Stimulated activated CD4-positive, alpha-beta T cell treated with anti-CD3 and anti-CD28 coated beads, Interleukin-2, amount 100 ng/mL, for 24 hours (primary cell): ENCODE results near the gene MORN1.

Experiments used
- DNase-seq, 2 donors: peaks; one replicate each; pipeline ENCODE4 v3.0.0-alpha.2; 2020

MORN1 gene

GRCh38 chr1:2302292-2302925 is 88.9 kb downstream of the MORN1 start:
- no peak for DNase-seq

DNA sequence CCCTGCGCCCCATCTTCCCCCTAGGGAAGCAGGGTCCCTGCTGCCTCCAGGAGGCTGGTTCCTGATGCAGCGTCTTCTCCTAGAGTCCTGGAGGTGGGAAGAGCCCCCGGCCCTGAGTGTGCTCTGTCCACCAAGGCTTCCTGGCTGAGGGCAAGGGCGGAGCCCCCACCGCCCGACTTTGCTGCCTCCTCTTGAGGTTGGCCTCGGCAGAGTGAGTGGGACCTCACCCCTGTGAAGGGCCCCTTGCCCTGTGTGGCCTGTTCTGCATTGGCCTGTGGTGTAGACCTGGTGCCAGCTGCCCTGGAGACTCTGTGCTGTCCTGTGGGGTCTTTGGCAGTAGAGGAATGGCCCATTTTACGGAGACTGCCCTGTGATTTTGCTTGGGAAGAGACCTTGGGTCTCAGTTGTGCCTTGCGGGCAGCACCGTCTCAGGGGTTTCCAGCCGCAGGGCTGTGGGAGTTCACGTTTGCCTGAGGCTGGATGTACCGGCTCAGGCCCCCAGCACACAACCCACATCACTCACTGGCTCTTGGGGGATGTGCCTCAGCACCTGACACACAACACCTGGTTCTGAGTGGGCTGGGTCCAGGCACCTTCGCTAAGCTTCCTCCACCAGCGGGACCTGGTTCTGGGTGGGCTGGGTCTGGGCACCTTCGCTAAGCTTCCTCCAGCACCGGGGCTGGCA is 89.6 kb downstream of the MORN1 start:
- DNase-seq: no peak

- peak; percentile 82 to 86 for DNase-seq
These were observed 90.3 kb downstream of the MORN1 start for GRCh38 chr1:2300851-2301606.

DNA sequence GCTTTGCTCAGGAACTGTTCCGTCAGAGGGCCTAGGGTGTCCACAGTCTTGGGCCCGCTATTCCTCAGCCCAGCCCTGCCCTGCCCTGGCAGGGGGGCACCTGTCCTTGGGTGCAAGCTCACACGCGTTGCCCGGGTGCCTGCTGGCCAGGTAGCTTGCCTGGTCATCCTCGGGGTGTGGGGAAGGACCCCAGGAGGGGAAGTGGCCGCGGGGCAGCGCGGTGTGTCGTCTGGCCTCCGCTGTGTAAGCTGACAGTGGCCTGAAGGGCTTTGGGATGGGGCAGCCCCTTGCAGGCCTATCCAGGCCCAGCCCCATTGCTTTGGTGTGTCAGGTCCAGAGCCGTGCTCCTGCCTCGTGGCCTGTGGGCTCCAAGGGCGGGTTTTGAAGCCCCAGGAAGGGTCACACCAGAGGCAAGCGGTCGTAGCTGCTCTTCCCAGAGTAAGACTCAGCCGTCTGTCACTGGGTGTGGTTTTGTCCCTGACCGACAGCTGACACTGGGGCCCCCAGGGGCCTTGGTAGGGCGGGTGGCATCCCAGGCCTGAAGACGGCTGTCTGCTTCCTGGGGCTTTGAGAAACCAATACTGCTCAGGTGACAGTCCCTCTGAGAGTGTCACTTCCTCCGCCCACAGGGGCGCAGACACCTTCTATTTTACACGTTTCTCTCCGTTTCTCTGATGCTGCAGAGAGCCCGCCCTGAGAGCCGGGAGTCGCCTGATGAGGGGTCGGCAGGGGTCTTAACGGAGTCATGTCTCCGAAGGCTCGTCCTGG is 91.2 kb downstream of the MORN1 start:
- peak; percentile 79 to 83 for DNase-seq

DNA sequence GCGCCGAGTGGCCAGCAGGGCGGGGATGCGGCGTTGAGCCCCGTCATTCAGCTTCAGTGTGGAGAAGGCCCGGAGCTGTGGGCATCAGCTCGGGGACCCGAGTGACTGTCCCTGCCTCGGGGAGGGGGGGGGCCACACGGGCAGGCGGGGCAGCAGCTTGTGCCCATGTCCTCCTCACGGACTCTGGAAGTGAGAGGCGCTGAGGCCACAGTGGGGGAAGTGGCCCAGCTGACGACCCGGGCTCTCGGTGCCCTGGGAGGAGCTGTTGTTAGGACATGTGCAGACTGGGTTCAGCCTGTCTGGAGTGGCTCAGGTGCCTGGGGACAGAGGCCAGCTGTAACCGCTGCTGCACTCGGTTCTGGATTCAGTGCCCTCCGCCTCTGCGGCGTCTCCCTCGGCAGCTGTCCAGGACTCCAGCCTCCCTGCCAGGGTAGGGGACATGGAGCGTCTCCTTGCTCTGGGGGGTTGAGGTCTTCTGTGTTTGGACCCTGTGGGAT is 92.2 kb downstream of the MORN1 start:
- no peak for DNase-seq

DNA sequence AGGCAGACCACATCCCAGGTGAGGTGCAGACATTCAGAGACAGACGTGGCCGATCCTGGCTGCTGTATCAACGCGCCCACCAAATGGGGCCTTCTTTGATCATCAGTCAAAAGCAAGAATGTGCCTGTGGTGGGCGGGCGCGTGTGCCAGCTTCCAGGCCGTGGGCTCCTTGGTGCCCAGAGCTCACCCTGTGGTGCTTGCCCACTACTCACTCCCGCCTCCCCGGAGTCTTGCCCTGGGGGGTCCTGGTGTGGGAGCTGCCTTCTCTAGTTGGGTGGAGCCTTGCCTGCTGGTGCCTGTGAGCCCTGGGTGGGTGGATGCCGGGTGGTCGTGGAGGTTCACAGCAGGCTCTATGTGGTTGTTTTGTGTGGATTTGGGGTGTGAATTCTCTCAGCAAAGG is 92.7 kb downstream of the MORN1 start:
- no peak for DNase-seq

- DNase-seq: no peak
These were observed 93.9 kb downstream of the MORN1 start for GRCh38 chr1:2297246-2298011.

- no peak for DNase-seq
These were observed 94.7 kb downstream of the MORN1 start for GRCh38 chr1:2296614-2297013.

DNA sequence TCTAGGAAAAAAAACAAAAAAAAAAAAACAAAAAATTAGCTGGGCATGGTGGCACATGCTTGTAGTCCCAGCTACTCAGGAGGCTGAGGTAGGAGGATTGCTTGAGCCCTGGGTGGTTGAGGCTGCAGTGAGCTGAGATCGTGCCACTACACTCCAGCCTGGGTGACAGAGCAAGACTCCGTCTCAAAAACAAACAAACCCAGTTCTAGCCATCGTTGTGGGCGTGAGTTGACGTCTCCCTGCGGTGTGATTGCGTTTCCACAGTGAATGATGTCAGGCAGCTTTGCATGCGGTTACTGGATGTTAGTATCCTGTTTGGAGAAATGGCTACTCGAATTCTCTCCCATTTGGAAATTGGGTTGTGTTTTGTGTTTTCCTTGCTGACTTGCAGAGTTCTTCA is 95.1 kb downstream of the MORN1 start:
- peak in 1 of 2 donors; percentile 31 for DNase-seq

GRCh38 chr1:2295526-2295925 is 95.8 kb downstream of the MORN1 start:
- DNase-seq: no peak

DNA sequence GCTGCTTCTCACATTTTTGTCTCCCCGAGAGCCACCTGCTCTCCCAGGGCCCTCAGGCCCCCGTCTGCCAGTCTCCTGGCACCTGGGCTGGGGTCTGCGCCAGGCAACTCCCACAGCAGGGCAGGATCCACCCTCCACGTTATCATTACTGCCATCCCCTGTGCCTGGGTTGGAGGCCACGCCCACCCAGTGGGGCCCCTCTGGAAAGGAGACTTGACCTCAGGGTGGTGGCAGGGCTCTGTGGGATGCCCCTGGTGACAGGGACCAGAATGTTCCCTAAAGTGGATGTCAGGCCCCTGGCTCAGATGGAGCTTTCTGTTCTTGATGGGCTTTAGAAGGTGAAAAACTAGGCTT is 96.7 kb downstream of the MORN1 start:
- no peak for DNase-seq

DNA sequence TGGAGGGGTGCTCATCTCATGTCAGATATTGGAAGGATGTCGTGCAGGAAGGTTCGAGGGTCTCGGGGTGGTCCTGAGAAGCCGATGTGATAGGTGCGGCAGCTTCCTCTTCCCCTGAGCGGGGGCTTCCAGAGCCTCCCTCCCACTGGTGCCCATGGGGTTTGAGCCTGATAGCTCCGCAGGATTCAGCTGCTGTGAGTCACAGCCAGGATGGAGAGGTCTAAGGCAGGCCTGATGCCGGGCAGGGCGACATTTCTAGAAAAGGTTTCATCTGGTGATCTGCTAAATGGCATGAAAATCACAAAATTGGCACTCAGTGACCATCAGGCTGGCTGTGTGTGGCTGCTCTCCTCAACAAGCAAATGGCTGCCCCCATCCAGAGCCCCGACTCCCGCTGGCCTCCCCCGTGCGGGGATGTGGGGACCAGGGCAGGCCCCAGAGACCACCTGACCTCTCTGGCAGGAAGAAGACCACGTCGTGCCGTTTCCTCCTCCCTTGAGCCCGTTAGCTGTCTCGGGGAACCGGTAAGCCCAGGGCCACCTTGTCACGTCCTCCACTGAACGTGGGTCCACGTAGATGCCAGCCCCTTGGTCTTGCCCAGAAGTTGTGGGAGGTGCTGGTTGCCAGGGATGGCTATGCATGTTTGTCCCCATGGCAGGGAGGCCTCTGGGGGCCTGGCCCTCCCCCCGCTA is 97.2 kb downstream of the MORN1 start:
- DNase-seq: no peak

GRCh38 chr1:2292725-2293450 is 98.5 kb downstream of the MORN1 start:
- DNase-seq: no peak

- DNase-seq: no peak
These were observed 99.8 kb downstream of the MORN1 start for GRCh38 chr1:2291577-2291976.

GRCh38 chr1:2290595-2291510 is 100.5 kb downstream of the MORN1 start:
- peak; percentile 77 to 86 for DNase-seq

DNA sequence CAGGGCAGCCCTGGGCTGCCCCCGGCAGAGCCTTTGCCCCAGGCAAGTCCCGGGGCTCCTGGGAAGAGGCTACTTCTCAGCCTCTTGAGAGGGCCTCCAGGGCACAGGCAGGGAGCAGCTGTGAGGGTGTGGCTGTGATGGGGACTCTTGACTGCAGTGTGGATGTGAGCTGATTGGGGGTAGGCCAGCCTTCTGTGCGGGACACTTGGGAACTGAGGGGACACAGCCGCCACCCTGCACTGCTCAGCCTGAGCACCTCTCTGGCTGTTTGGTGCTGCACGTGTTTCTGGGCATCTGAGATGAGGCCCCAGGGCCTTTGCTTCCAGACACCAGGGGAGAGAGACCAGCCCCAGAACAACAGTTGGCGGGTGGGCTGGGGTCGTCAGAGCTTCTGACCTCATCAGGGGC is 101.2 kb downstream of the MORN1 start:
- no peak for DNase-seq

DNA sequence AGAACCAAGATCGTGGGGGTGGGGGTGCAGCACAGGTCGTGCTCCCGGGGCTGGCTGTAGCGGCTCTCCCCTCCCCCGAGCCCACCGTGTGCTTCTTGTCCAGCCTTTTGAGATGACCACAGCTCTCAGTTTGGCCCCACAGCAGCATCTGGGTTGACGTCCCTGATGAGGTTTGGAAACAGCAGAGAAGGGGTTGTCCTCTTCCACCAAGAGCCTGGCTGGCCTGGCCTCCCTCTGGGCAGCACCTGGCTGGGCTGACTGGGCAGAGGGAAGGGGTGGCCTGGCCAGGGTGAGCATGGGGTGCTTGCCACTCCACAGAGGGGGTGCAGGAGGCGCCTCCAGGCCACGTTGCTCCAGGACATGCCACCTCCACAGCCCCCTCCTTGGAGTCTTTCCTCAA is 101.7 kb downstream of the MORN1 start:
- DNase-seq: no peak

DNA sequence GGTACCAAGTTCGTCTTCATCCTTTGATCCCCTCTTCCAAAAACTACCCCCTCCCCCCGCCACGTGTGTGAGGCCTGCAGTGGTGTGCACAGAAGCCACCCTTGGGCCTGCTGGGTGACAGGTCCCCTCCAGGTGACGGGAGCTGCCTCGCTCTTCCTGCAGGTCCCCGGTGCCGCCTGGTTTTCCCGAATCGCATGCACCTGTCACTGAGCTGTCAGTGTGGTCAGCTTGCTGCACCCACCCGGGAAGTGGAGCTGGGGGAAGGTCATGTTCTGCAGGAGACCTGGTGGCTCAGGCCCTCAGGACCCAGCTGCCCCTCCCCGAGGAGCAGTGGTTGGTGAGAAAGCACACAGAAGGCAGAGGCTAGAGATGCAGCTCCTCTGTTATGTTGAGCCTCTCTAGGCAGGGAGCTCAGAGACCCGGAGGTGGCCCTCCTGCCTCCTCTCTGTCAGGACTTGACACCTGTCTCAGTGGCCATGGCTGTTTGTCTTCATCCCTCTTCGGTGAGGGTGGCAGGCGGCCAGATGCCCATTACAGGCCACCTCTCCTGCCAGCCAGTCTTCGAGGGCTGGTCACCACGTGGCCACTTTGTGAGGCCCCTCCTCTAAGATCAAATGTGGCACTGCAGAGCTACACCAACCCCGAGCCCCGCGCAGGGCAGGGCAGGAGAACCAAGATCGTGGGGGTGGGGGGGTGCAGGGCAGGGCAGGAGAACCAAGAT is 102.4 kb downstream of the MORN1 start:
- DNase-seq: no peak

- DNase-seq: no peak
These were observed 103.0 kb downstream of the MORN1 start for GRCh38 chr1:2288311-2288710.
